ENCODE data around the gene MON1B.

MON1B gene

GRCh38 chr16:77220427-77220826, 29.4 kb downstream of the MON1B start:
- ATAC-seq = no peak
- TF ChIP-seq CSDC2 (CRISPR knock-in tag; IDR thresholded peaks at IDR 0.05) (no peak), BACH2 (CRISPR knock-in tag; IDR thresholded peaks at IDR 0.05; ENCODE audit: borderline replicate concordance) (no peak), ZFP3 (CRISPR knock-in tag; IDR thresholded peaks at IDR 0.05) (no peak), ZNF565 (CRISPR knock-in tag; conservative IDR thresholded peaks at IDR 0.05; ENCODE audit: low read depth) (no peak), TSHZ2 (CRISPR knock-in tag; IDR thresholded peaks at IDR 0.05) (no peak), SNAI2 (CRISPR knock-in tag; IDR thresholded peaks at IDR 0.05) (no peak), TCF4 (CRISPR knock-in tag; IDR thresholded peaks at IDR 0.05; ENCODE audit: borderline replicate concordance) (no peak), PPARA (CRISPR knock-in tag; IDR thresholded peaks at IDR 0.05; ENCODE audit: borderline replicate concordance) (no peak), ESRRG (CRISPR knock-in tag; IDR thresholded peaks at IDR 0.05) (no peak), RARB (CRISPR knock-in tag; IDR thresholded peaks at IDR 0.05) (no peak), TOX (CRISPR knock-in tag; IDR thresholded peaks at IDR 0.05; ENCODE audit: borderline replicate concordance) (no peak), CSRNP3 (CRISPR knock-in tag; IDR thresholded peaks at IDR 0.05) (no peak), ZFP30 (CRISPR knock-in tag; IDR thresholded peaks at IDR 0.05) (no peak), CREB5 (CRISPR knock-in tag; IDR thresholded peaks at IDR 0.05; ENCODE audit: low read depth) (no peak), OSR1 (CRISPR knock-in tag; IDR thresholded peaks at IDR 0.05) (no peak), ZC3H10 (CRISPR knock-in tag; IDR thresholded peaks at IDR 0.05) (no peak), PATZ1 (CRISPR knock-in tag; IDR thresholded peaks at IDR 0.05; ENCODE audit: borderline replicate concordance) (no peak)

- ATAC-seq = no peak
- no peak for TF ChIP-seq CSRNP3 (CRISPR knock-in tag; IDR thresholded peaks at IDR 0.05)
- no peak for TF ChIP-seq OSR1 (CRISPR knock-in tag; IDR thresholded peaks at IDR 0.05)
- no peak for TF ChIP-seq TOX (CRISPR knock-in tag; IDR thresholded peaks at IDR 0.05; ENCODE audit: borderline replicate concordance)
- no peak for TF ChIP-seq ISL1 (CRISPR knock-in tag; IDR thresholded peaks at IDR 0.05)
- no peak for TF ChIP-seq PATZ1 (CRISPR knock-in tag; IDR thresholded peaks at IDR 0.05; ENCODE audit: borderline replicate concordance)
- TF ChIP-seq ESRRG (CRISPR knock-in tag; IDR thresholded peaks at IDR 0.05) = no peak
- no peak for TF ChIP-seq TSHZ2 (CRISPR knock-in tag; IDR thresholded peaks at IDR 0.05)
- TF ChIP-seq ZFP3 (CRISPR knock-in tag; IDR thresholded peaks at IDR 0.05) = no peak
- no peak for TF ChIP-seq CREB5 (CRISPR knock-in tag; IDR thresholded peaks at IDR 0.05; ENCODE audit: low read depth)
- no peak for TF ChIP-seq BACH2 (CRISPR knock-in tag; IDR thresholded peaks at IDR 0.05; ENCODE audit: borderline replicate concordance)
- TF ChIP-seq RARB (CRISPR knock-in tag; IDR thresholded peaks at IDR 0.05) = no peak
- no peak for TF ChIP-seq ZNF8 (CRISPR knock-in tag; IDR thresholded peaks at IDR 0.05)
- no peak for TF ChIP-seq POU6F1 (CRISPR knock-in tag; IDR thresholded peaks at IDR 0.05; ENCODE audit: borderline replicate concordance, low read depth)
- no peak for TF ChIP-seq ZFP30 (CRISPR knock-in tag; IDR thresholded peaks at IDR 0.05)
- TF ChIP-seq GLIS3 (CRISPR knock-in tag; IDR thresholded peaks at IDR 0.05) = no peak
- TF ChIP-seq ZNF70 (CRISPR knock-in tag; IDR thresholded peaks at IDR 0.05) = no peak
- TF ChIP-seq PPARA (CRISPR knock-in tag; IDR thresholded peaks at IDR 0.05; ENCODE audit: borderline replicate concordance) = no peak
Measured at GRCh38 chr16:77221482-77221881, 30.5 kb downstream of the MON1B start.

Measured in SK-N-SH treated with all-trans-retinoic acid at 6 μM for 48 hours (cell line).